Eye (tissue), 1 donor: ENCODE data around the gene CDH12.
"Not testable (repeated sequence)": the region's sequence is repeated elsewhere in the genome, so short reads cannot be mapped to it uniquely, and the experiment has no call there.

ENCODE experiments used
- DNase-seq: peaks from one replicate; pipeline ENCODE4 v3.0.0-alpha.2; 2015

The CDH12 gene

DNA sequence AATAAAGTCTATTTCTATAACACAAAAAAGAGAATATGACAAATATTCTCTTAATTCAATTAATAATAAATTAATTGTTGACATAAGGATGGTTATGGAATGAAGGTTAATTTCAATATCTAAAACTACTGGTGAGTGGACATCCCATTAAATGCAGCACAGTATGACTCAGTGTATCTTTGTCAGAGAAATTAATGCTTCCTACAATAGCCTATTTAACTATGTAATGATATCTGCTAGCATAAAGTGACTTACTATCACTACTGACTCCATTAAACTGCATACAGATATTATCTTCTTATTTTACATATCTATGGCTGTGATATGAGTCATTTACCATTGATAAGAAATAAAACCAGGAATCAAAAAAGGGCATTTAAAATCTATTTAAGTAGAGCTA, 298.7 kb downstream of the CDH12 start:
- DNase-seq, result no peak

DNA sequence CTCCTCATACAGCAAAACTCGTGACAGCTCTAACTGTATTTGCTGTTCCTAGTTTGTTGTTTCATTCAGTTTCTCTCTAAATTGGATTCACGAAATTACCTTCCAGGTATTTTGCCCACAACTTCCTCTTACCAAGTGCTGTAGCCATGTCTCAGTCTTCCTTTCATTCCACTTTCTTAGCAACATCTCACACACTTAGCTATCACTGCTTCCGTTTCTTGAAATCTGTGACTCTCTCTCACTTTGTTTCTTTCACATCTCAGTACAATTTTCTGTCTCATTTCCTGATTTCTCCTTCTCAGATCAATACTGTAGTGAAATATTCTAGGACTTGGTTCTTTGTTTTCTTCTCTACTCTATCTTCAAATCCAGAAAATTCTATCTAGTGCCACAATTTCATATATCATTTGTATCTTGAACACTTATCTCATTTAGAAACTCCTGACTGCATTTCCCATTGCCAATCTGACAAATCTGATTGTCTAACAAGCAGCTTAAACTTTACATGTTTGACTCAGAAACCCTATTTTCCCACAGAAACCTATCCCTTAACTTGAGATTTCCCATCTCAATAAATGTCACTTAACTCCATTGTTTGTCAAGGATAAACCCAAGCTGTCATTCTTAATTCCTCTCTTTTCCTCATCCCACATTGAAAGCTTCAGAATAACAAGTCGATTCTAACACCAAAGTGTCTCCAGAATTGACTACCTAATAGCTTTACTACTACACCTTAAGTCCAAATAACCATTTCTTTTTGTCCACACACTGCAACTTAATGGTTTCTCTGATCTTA, 303.1 kb downstream of the CDH12 start:
- DNase-seq, result no peak

DNA sequence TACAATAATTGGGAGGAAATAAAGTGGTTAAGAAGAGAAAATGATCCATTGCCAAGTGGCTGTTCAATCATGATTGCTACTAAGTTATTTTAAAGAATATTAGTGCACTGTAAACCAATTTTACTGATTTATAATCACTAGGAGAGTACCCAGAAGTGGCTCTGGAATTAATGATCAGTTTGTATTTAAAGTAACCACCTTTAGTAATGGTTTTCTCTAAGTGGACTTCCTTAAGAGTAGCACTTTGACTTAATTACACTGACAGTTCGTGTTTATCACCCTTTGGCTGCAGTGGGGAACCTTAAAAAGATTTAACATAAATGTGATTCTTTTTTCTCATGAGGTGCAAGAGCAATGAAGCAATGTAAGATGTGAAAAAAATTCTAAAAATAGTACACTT, 310.8 kb downstream of the CDH12 start:
- peak; percentile 14 for DNase-seq

DNA sequence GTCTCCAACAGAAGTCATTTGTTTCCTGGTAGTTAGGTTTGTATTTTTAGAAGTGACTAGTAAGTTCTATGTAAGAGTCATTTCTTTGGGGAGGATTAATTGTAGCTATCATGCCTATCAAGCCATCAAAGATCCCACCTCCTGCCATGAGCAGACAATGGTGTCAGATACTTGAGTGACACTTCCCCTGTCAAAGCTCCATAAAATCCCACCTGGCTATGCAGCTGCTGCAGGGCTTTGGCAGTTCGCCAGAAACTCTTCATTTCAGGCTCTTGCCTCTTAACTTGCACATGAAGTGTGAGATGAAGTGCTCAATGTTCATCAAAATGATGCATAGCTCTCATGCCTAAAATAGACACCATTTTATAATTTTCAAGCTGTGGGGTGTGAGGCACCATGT, 312.1 kb downstream of the CDH12 start:
- peak; percentile 76 for DNase-seq

DNA sequence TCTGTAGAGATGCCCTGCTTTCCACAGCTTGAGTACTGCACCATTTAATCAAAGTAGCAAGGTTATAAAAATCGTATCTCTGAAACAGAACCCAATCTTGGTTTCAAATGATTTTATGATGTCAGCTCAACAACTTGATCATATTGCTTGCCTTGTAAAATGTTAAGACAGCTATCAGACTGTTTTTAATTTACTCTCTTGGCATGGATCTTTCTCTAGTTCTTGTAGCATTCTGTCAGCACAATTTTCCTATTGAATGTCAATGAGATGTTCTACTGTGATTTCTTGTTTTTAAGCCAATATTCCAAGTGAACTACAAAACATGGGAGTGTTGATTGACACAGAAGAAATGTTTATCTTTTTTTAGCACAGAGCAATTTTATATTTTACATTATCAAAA, 313.4 kb downstream of the CDH12 start:
- DNase-seq, result peak; percentile 7

DNA sequence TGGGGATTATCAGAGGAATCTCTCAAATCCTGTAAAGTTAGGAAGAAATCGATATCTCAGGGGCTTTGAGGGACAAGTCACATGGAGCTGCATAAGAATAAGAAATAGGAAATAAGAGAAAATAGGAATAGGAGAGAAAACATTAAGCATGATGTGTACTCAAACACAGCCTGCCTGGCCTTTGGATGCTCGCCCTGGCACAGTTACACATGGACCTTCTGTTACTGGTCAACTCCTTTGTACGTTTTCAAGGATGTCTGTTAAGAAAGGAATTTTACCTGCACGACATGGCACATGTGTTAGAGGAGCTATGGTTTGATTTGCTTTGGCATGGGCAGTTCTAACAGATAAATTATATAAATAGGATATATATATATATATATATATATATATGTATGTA, 321.2 kb downstream of the CDH12 start:
- DNase-seq, result no peak

DNA sequence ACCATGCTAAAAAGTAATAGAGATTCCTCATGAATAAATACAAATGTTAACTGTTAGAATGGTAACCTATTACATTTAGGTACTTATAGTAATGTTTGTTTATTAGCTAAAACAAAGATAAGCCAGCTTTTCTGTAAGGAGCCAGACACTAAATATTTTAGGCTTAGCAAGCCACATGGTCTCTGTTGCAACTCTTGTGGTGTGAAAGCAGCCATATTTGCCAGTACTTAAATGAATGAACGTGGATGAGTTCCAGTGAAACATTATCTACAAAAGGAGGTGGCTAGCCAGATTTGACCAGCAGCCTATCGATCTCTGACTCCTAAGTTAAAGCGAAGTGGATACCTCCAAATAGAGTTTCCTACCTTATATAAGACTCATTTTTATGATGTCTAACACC, 331.6 kb downstream of the CDH12 start:
- no peak for DNase-seq

DNA sequence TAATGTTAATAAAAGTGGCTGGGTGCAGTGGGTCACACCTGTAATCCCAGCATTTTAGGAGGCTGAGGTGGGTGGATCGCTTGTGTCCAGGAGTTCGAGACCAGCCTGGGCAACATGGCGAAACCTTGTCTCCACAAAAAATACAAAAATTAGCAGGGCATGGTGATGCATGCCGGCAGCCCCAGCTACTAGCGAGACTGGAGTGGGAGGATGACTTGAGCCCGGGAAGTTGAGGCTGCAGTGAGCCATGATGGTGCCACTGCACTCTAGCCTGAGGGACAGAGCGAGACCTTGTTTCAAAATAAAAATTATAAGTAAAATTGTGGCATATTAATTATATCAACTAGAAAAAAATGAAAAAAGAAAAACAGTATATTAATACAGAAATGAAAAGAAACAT, 336.6 kb downstream of the CDH12 start:
- DNase-seq, result not testable (repeated sequence)

DNA sequence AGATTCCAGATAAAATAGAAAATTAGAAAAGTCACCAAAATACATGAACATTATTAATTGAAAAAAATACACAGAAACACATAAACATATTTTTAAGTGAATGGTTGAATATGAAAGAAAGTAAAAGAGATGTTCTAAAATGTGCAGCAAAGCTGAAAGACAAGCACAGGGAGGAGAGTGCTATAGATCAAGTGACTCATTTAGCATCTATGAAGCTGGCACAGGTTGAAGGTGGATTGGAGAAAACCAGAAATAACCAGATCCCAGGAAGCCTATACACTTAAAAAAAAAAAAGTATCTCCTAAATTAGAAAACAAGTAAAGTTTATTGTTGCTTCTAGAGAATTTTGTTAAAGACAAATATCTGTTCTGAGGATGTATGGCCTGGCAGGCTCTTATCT, 338.9 kb downstream of the CDH12 start:
- no peak for DNase-seq

DNA sequence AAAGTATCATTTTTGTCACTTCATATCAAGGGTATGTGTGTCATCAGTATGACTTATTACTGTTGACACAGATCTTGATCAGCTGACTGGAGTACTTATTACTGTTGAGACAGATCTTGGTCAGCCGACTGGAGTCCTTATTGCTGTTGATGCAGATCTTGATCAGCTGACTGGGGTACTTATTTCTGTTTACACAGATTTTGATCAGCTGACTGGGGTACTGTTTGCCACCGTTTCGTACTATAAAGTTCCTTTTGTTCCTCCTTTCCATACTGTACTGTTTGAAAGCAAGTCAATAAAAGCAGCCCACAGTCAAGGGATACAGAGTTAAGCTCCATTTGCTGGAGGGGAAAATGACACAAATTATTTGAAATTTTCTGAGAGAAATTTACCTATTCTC, 347.3 kb downstream of the CDH12 start:
- no peak for DNase-seq

DNA sequence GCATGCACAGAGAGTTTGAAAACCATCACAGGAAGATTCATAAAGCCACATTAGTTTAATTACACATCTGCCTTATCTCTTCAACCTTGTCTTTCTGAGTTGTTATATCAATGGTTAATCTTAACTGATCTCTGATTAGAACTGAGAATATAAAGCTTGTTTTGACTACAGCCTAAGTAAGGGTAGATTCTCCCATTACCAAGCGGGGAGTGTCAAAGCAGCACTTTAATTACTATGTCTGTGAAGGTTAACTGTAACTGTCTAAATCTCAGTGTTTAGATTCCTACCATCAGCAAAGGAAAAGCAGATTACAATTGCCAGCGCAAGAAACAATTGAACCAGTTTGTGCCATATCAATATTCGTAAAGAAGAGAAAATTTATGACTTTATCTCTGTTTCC, 348.7 kb downstream of the CDH12 start:
- DNase-seq, result no peak

DNA sequence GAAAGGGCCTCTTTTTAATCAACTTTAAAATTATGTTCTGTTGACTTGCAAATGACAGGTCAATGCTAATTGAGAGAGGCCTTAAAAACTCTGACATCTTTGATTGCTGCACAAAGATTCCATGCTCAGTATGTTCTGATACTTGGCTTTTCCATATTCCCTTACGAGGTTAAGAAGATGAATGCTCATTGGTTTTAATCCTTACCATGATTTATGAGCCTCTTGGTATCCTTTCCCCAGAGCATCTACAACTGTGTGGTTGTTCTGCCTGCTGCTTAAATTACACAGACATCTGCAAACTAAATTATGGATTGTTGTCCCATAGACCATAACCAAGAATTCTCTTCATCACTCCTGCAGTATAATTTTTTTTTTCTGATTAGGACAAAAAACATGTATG, 352.6 kb downstream of the CDH12 start:
- DNase-seq, result peak; percentile 6

DNA sequence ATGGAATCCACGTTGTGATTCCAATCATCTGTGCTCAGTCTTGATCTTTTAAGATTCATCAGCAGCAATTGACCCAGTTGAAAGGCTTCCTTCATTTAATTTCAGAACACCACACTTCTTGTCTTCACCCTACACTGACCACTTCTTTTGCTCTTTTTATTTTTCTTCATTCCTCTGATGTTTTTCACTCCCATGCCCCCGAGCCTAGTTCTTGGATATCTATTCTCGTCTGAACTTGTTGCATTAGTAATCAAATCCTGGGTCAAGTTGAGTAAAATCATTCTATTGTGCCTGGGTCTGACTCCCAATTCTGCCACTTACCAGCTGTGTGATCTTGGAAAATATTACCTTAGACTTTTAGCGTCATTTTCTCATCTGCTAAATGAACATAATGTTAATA, 356.5 kb downstream of the CDH12 start:
- DNase-seq, result no peak

DNA sequence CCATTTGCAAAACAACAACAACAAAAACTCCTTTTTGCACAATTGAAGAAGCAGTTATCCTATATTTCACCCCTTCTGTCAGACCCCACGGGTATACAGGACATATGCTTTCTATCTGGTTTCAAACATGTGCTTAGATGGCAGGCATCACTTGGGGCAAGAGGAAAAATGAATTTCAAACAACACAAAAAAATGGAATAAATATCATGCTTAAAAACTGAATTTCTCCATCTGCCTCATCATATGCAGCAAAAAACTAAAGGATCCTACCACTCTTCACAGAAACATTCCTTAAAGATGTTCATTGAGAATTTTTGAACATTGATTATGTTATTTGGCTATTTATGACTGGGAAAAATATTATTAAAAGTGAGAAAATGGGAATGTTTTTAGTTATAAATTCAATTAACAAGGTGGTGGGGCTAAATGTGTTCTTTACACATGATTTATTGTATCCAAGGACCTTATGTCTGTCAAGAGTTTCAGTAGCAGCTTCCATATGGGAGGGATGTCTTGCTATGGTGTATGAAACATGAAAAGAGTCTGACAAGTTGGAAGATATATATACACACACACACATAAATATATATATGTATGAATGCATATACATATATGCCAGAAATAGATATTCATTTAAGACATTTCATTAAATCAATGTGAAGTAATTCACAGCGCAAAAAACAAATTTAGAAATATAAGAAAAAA, 358.0 kb downstream of the CDH12 start:
- DNase-seq, result no peak

DNA sequence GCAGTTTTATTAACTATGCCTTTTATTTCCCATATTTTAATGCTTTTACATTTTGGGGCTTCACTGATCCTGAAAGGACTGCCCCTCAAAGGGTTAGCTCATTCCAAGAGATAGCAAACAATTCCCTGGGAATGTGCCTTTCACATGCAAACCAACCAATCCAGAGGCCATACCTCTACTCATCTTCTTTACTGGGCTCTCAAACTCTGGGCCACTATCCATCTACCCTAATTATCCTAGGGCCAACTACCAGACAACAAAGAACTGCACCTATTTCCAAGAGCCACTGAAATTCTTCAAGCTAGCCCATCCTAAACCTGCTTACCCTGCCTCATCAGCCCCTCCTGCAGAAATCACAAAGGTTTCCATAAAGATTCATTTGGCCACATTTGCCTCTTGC, 364.7 kb downstream of the CDH12 start:
- no peak for DNase-seq

DNA sequence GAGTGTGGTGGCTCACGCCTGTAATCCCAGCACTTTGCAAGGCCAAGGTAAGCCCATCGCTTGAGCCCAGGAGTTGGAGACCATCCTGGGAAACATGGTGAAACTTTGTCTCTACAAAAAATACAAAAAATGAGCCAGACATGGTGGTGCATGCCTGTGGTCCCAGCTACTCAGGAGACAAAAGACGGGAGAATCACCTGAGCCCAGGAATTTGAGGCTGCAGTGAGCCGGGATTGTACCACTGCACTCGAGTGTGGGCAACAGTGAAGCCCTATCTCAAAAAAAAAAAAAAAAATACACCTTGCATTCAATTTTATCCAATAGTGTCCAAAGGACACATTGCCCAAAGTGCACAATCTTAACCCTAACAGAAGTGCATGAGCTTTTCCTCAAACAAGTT, 372.8 kb downstream of the CDH12 start:
- no peak for DNase-seq

DNA sequence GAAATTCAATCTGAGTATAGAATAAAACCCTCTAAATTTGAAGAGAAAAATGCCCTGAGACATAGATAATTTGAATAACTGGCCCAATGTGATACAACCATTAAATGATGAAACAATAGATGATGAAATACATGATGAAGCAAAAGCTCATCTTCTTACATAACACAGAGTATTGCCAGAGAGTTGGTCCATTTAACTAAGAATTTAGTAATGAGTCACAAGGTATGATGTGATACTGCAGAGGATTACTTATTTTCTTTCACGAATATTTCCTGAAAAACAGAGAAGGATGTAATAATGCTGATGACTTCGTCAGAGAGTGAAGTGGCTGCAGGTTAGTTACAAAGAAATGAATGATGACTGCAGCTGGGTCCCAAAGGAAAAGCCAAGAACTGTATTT, 379.3 kb downstream of the CDH12 start:
- DNase-seq, result no peak

DNA sequence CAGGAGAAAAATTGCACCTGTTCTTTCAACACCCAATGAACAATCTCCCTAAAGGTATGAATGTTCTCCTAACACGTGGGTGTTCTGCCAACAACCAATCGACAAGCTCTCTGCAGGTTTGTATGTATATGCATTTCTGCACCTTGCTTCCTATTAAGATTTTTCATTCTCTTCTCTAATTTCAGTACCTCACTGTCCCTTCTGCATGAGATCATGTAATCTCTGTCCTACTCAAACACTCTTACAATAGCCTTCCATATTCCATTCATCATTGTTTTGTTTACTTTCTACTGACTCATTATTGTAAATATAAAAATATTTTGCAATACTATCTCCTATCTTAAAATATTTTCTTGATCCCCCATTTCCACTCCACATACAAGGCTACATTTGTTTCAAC, 382.0 kb downstream of the CDH12 start:
- no peak for DNase-seq

DNA sequence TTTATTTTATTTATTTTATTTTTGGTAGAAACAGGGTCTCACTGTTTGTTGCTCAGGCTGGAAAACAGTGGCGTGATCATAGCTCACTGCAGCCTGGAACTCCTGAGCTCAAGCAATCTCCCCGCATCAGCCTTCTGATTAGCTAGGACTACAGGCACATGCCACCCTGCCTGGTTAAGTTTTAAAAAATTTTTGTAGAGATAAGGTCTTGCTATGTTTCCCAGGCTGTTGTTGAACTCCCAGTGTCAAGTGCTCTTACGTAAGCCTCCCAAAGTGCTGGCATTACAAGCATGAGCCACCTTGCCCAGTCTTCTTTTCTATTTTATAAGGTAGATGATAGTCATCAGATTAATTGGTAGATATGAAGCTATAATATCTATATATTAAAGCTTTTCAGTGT, 382.7 kb downstream of the CDH12 start:
- DNase-seq, result no peak

DNA sequence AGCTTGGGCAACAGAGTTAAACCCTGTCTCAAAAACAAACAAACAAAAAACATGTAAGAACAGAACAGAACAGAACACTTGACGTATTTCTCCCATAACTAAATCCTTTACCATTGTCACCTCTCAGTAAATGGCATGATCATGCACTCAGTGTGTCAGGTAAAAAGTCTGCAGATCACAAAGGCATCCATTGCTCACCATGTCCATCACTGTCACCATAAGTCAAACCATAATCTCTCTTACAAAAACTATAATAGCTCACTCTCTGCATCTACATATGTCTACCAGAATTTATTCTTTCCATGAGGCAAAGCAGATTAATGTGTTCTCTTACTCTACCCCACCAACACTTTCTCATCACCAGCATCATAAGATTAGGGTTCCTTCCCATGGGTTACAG, 387.5 kb downstream of the CDH12 start:
- no peak for DNase-seq

DNA sequence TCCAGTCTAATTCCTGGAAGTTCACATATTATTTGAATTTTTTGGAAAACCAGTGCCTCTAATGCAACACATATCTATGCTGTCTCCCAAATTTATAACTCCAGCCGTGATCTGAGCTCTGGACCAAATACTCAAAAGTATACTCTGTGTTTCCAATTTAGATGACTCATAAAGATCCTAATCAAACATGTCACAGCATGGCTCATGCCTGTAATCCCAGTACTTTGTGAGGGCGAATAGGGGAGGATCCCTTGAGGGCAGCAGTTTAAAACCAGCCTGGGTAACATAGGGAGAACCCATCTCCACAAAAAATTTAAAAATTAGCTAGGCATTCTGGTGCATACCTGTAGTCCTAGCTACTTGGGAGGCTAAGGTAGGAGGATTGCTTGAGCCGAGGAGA, 388.0 kb downstream of the CDH12 start:
- DNase-seq, result no peak

DNA sequence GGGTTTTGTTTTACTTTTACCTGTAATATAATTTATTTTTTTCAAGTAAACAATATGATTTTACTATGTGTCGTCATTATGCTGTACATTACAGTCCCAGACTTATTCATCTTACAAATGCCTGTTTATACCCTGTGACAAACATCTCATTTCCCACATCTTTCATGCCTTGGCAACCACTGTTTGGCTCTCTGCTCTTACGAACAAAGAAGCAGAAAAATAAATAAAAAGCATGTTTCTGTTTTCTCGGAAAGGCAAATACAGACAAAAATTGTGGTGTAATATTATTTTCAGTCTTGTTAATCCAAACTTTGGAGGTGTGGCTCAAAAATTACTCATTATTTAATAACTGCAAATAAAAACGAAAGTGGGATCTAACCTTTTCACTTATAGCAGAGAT, 393.0 kb downstream of the CDH12 start:
- no peak for DNase-seq

DNA sequence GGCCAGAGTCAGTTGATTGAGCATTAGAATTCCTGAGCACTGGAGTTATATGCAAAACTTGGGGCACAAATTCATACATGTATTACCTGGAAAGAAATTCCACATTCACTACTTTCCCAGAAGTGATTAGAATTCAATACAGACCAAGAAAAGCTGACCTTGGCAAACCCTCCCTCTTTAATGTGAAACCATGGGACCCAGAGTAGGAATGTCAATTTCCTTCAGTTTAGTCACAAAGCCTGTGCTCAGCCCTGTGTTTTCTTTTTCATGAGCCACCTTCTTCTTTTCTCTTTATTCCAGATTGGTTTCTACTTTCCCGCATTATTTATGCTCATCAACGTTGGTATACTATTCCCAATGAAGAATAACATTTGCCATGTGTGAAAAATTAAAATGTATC, 420.2 kb downstream of the CDH12 start:
- no peak for DNase-seq

DNA sequence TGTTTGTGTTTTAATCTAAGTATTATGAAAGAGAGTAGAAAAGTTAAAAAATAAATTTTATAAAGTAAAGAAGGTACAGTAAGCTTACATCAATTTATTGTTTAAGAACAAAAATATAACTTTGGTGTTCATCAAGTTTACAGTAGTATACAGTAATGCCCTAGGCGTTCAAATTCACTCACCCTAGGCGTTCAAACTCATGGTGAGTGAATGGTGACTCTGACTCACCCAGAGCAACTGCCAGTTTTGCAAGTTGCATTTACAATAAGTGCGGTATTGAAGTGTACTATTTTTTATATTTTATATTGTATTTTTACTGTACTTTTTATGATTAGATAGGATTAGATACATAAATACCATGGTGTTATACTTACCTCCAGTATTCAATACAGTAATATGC, 421.3 kb downstream of the CDH12 start:
- DNase-seq, result no peak

DNA sequence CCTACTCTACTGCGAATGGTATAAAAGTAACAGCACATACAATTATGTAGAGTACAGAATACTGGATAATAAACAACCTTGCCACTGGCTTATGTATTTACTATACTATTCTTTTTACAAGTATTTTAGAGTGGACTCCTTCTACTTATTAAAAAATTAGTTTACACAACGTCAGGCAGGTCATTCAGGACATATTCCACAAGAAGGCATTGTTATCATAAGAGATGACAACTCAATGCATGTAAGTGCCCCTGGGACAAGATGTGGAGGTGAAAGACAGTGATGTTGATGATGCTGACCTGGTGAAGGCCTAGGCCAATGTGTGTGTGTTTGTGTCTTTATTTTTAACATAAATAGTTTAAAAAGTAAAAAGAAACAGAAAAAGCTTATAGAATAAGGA, 421.7 kb downstream of the CDH12 start:
- DNase-seq, result no peak
